IMR-90 (cell line): ENCODE results near the gene CA11. TPM values are rescaled to one million over a fixed set of nuclear protein-coding genes. Genes with fewer than 3 reads are reported as not detected.

ENCODE experiments used
- ATAC-seq: fragments of 200-7000 bp; cut with Tn5 transposase; 2 replicates; pipeline ENCODE4 v1.9.1; 2020; ENCODE audit warnings: low read depth, mild to moderate bottlenecking, moderate library complexity
- BruUV-seq: library from RNA; stranded (reverse); fragments of 400-500 nt; replicated peaks from 2 replicates; lab custom pipeline; 2021; lab: Mats Ljungman, UMichigan
- CTCF ChIA-PET: fragments of 300-600 bp; formaldehyde crosslinking; extraction: SDS; loops from one replicate; lab custom pipeline; 2021; ENCODE audit warnings: antibody characterized with exemption; lab: Yijun Ruan, JAX
- POLR2A ChIA-PET: fragments of 300-600 bp; sonication (Branson Sonifier 250); formaldehyde crosslinking; loops from one replicate; lab custom pipeline; 2022; ENCODE audit warnings: antibody characterized with exemption; ENCODE audit not compliant: unreplicated experiment; lab: Charles Lee
- DNase-seq: peaks from one replicate; pipeline ENCODE4 v3.0.0; 2013
- H2AFZ ChIP-seq: replicated peaks from 2 replicates; pipeline ENCODE3; 2013; ENCODE audit warnings: low read length, mild to moderate bottlenecking; ENCODE audit not compliant: poor library complexity
- H2AK5ac ChIP-seq: 2 replicates; pipeline ENCODE4 v1.6.1; 2013; ENCODE audit warnings: low read depth, low read length, inconsistent platforms
- H2AK9ac ChIP-seq: replicated peaks from 2 replicates; pipeline ENCODE3; 2013; ENCODE audit warnings: mild to moderate bottlenecking, low read depth, low read length, moderate library complexity; ENCODE audit not compliant: poor library complexity
- H2BK120ac ChIP-seq: 2 replicates; pipeline ENCODE4 v1.6.1; 2013; ENCODE audit warnings: low read depth, low read length, inconsistent platforms
- H2BK15ac ChIP-seq: 3 replicates; pipeline ENCODE4 v1.6.1; 2013; ENCODE audit warnings: low read depth, low read length, inconsistent platforms
- H2BK20ac ChIP-seq: 2 replicates; pipeline ENCODE4 v1.6.1; 2013; ENCODE audit warnings: low read depth, mild to moderate bottlenecking, inconsistent platforms, low read length, moderate library complexity
- H2BK5ac ChIP-seq: 2 replicates; pipeline ENCODE4 v1.6.1; 2013; ENCODE audit warnings: mild to moderate bottlenecking, low read depth, low read length, inconsistent platforms; ENCODE audit not compliant: poor library complexity, severe bottlenecking
- H3K14ac ChIP-seq: replicated peaks from 2 replicates; pipeline ENCODE4 v1.6.1; 2013; ENCODE audit warnings: low read depth, low read length, inconsistent platforms
- H3K18ac ChIP-seq: 2 replicates; pipeline ENCODE4 v1.6.1; 2013; ENCODE audit warnings: low read depth, low read length, control low read depth
- H3K23ac ChIP-seq: 2 replicates; pipeline ENCODE4 v1.6.1; 2013; ENCODE audit warnings: low read depth, low read length, inconsistent platforms
- H3K27ac ChIP-seq: 2 replicates; pipeline ENCODE4 v1.5.1; 2013; ENCODE audit warnings: mild to moderate bottlenecking, control low read depth, low read length; ENCODE audit not compliant: insufficient read depth
- H3K27me3 ChIP-seq: 2 replicates; pipeline ENCODE4 v1.6.1; 2013; ENCODE audit warnings: low read length; ENCODE audit not compliant: control insufficient read depth, insufficient read depth
- H3K36me3 ChIP-seq: 2 replicates; pipeline ENCODE4 v1.6.1; 2013; ENCODE audit warnings: low read length, mixed read lengths; ENCODE audit not compliant: control insufficient read depth, insufficient read depth
- H3K4ac ChIP-seq: 2 replicates; pipeline ENCODE4 v1.6.1; 2013; ENCODE audit warnings: low read depth, low read length, inconsistent platforms
- H3K4me1 ChIP-seq: 2 replicates; pipeline ENCODE4 v1.6.1; 2013; ENCODE audit warnings: low read length, mixed read lengths; ENCODE audit not compliant: control insufficient read depth, insufficient read depth
- H3K4me2 ChIP-seq: 2 replicates; pipeline ENCODE4 v1.6.1; 2013; ENCODE audit warnings: low read depth, mild to moderate bottlenecking, control low read depth, low read length, moderate library complexity
- H3K4me3 ChIP-seq: 2 replicates; pipeline ENCODE4 v1.5.1; 2013; ENCODE audit warnings: low read depth, mild to moderate bottlenecking, control low read depth, low read length, moderate library complexity; ENCODE audit not compliant: insufficient read depth
- H3K56ac ChIP-seq: 2 replicates; pipeline ENCODE4 v1.6.1; 2013; ENCODE audit warnings: low read length, inconsistent platforms; ENCODE audit not compliant: insufficient read depth; ENCODE audit errors: extremely low read depth
- H3K79me1 ChIP-seq, 2 experiments: 2 replicates each; pipeline ENCODE4 v1.6.1; 2013; ENCODE audit warnings: low read length in 2 of 2, inconsistent platforms in 1 of 2, low read depth in 1 of 2
- H3K9ac ChIP-seq: 2 replicates; pipeline ENCODE4 v1.6.1; 2013; ENCODE audit warnings: low read depth, low read length, control low read depth
- H3K9me1 ChIP-seq: 2 replicates; pipeline ENCODE4 v1.6.1; 2013; ENCODE audit warnings: low read length, inconsistent platforms; ENCODE audit not compliant: insufficient read depth
- H3K9me3 ChIP-seq: 2 replicates; pipeline ENCODE4 v1.6.1; 2013; ENCODE audit warnings: low read length; ENCODE audit not compliant: control insufficient read depth, insufficient read depth
- H4K20me1 ChIP-seq: 2 replicates; pipeline ENCODE4 v1.6.1; 2013; ENCODE audit warnings: low read length, inconsistent platforms; ENCODE audit not compliant: insufficient read depth
- H4K5ac ChIP-seq: 2 replicates; pipeline ENCODE4 v1.6.1; 2013; ENCODE audit warnings: mild to moderate bottlenecking, low read depth, low read length, control low read depth
- H4K8ac ChIP-seq, 2 experiments: 2 replicates each; pipeline ENCODE4 v1.6.1; 2013; ENCODE audit warnings: low read depth in 2 of 2, low read length in 2 of 2, control low read depth in 1 of 2, inconsistent platforms in 1 of 2
- H4K91ac ChIP-seq: 2 replicates; pipeline ENCODE4 v1.6.1; 2013; ENCODE audit warnings: low read depth, low read length, inconsistent platforms; ENCODE audit not compliant: insufficient read depth
- BHLHE40 ChIP-seq: fragments of 150-350 bp; IDR thresholded peaks from 2 replicates; pipeline ENCODE4 v1.6.1; 2016; ENCODE audit warnings: mild to moderate bottlenecking, low read depth, low read length
- CEBPB ChIP-seq: IDR thresholded peaks from 2 replicates; pipeline ENCODE4 v1.6.1; 2012; ENCODE audit warnings: low read depth, low read length, improper control_type of control experiment
- CHD1 ChIP-seq: IDR thresholded peaks from 2 replicates; pipeline ENCODE4 v1.6.1; 2012; ENCODE audit warnings: low read depth, low read length, improper control_type of control experiment
- FOS ChIP-seq: fragments of 150-350 bp; IDR thresholded peaks from 2 replicates; pipeline ENCODE4 v1.6.1; 2016; ENCODE audit warnings: low read depth, low read length
- MAFK ChIP-seq: IDR thresholded peaks from 2 replicates; pipeline ENCODE4 v1.6.1; 2012; ENCODE audit warnings: low read depth, low read length, improper control_type of control experiment
- MAZ ChIP-seq: IDR thresholded peaks from 2 replicates; pipeline ENCODE4 v1.6.1; 2012; ENCODE audit warnings: low read depth, mild to moderate bottlenecking, low read length, improper control_type of control experiment, moderate library complexity, borderline replicate concordance
- MXI1 ChIP-seq: IDR thresholded peaks from 2 replicates; pipeline ENCODE4 v1.6.1; 2012; ENCODE audit warnings: low read depth, mild to moderate bottlenecking, low read length, moderate library complexity, borderline replicate concordance
- NFE2L2 ChIP-seq: fragments of 150-350 bp; IDR thresholded peaks from 2 replicates; pipeline ENCODE4 v1.6.1; 2016; ENCODE audit warnings: low read depth, mild to moderate bottlenecking, low read length
- POLR2A ChIP-seq: IDR thresholded peaks from 2 replicates; pipeline ENCODE4 v1.6.1; 2012; ENCODE audit warnings: mild to moderate bottlenecking, low read depth, low read length
- RAD21 ChIP-seq: IDR thresholded peaks from 2 replicates; pipeline ENCODE4 v1.6.1; 2012; ENCODE audit warnings: low read length, improper control_type of control experiment
- RCOR1 ChIP-seq: IDR thresholded peaks from 2 replicates; pipeline ENCODE4 v1.6.1; 2012; ENCODE audit warnings: mild to moderate bottlenecking, low read length, improper control_type of control experiment; ENCODE audit not compliant: insufficient replicate concordance
- RFX5 ChIP-seq: IDR thresholded peaks from 2 replicates; pipeline ENCODE4 v1.8.0; 2012; ENCODE audit warnings: low read depth, mild to moderate bottlenecking, low read length, moderate library complexity
- SMC3 ChIP-seq: fragments of 150-350 bp; IDR thresholded peaks from 2 replicates; pipeline ENCODE4 v1.6.1; 2016; ENCODE audit warnings: low read depth, mild to moderate bottlenecking, antibody characterized with exemption, low read length, moderate library complexity
- WGBS, 2 experiments: methylation state at CpG; one replicate each; pipeline versions ENCODE4 v1.1.5 to v1.1.7; 2013; ENCODE audit warnings: missing lambda C conversion rate in 2 of 2; ENCODE audit not compliant: insufficient read length in 1 of 2; ENCODE audit errors: extremely low coverage in 2 of 2; 5-methylcytosine and 5-hydroxymethylcytosine counted together
- dilution Hi-C: fragments of 300-500 bp; cut with HindIII; formaldehyde crosslinking; loops from one replicate; pipeline ENCODE4 v1.14.3; 2018; ENCODE audit warnings: low sequenced_read_pairs; ENCODE audit not compliant: unreplicated experiment
- in situ Hi-C: fragments of 300-500 bp; cut with MboI; formaldehyde crosslinking; loops from 3 replicates; pipeline ENCODE4 v1.14.3; 2019; ENCODE audit warnings: low sequenced_read_pairs, inconsistent platforms, mixed read lengths
- intact Hi-C: fragments of 100-400 bp; cut with micrococcal nuclease; formaldehyde crosslinking; loops from 2 replicates; pipeline ENCODE4 v1.10.0; 2022
- polyA plus RNA-seq, 3 experiments: library from polyadenylated mRNA; depleted of rRNA; stranded (reverse); fragments of >200 nt; gene quantifications; 2 replicates each; pipeline ENCODE4 v1.2.3, GENCODE V29; 2012; ENCODE audit warnings: low replicate concordance in 1 of 3
- total RNA-seq: library from RNA; depleted of rRNA; stranded (reverse); fragments of >200 nt; gene quantifications from 2 replicates; pipeline ENCODE4 v1.2.3, GENCODE V29; 2012
- TF ChIP-seq, protein P1 (sequence below): conservative IDR thresholded peaks from 2 replicates; pipeline ENCODE4 v1.5.1; 2012; ENCODE audit warnings: mild to moderate bottlenecking, low read depth, low read length, improper control_type of control experiment
- TF ChIP-seq, protein P2 (sequence below): fragments of 150-350 bp; IDR thresholded peaks from 2 replicates; pipeline ENCODE4 v1.6.1; 2016; ENCODE audit warnings: low read depth, mild to moderate bottlenecking, low read length, moderate library complexity, borderline replicate concordance
- TF ChIP-seq, protein P3 (sequence below): fragments of 150-350 bp; IDR thresholded peaks from 2 replicates; pipeline ENCODE4 v1.6.1; 2017; ENCODE audit warnings: mild to moderate bottlenecking, antibody characterized with exemption, low read length, low read depth

The CA11 gene
- total and polyA plus RNA-seq, 2 of the 4 experiments (the other 2 are of a cell fraction): 1.3 to 2.9 TPM

DNA sequence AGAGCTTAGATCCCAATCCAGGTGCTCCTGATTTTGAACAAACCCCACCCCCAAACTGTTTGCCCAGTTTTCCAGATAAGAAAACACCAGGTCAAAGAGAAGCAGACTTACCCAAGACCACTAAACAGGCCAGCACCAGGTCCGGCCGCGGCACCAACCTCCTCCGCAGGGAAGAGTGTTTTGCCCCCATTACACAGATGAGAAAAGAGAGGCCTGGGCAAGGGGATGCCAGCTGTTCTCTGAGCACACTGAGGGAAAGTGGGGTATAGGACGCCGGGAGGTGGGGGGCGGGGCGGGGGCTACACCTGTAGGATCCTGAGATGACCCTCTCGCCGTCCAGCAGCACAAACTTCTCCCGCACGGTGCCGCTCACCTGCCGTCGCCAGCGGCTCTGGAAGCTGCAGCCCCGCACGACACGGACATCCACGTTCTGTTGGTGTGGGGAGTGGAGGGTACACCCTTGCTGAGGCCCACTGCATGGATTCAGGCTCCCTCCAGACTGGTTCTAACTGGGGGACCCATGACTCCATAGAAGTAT lies 36.3 kb downstream of the CA11 start:
- no peak for ATAC-seq
- no peak overlapping the region for H3K18ac ChIP-seq
- no TSS peak for BruUV-seq

More for the DNA sequence above, 36.3 kb downstream of the CA11 start:
- CTCF ChIA-PET: interaction anchor here (0.5 to 0.9 kb wide), 2 partner anchors 28 to 120 kb away, joined by 3 to 4 read pairs; no protein-coding TSS in a partner anchor
- no peaks in the 10 kb centered on the region for H3K4me1 ChIP-seq
- peaks cover 13% of the 10 kb centered on the region; the same call in 1 of the 2 replicates for H4K20me1 ChIP-seq
- DNase-seq: no peak
- no peak overlapping the region for H2AFZ ChIP-seq
- H2BK20ac ChIP-seq: no peak overlapping the region
- H3K9me3 ChIP-seq: no peaks in the 10 kb centered on the region
- no peak overlapping the region for H2AK5ac ChIP-seq
- no peak overlapping the region for H3K23ac ChIP-seq
- no peak overlapping the region for H3K27ac ChIP-seq
- no peak overlapping the region for H4K8ac ChIP-seq
- WGBS, 2 experiments: no CpG with 5 or more reads among the region's 20 CpGs
- H3K4me3 ChIP-seq: no peak overlapping the region
- no peak overlapping the region for H3K4ac ChIP-seq
- H2BK120ac ChIP-seq: no peak overlapping the region
- in situ Hi-C loops (no loop called here), intact Hi-C loops (loop anchor here (2.0 kb wide), 1 partner anchor 21 kb away; no protein-coding TSS in a partner anchor), dilution Hi-C loops (no loop called here)
- no peak overlapping the region for H2AK9ac ChIP-seq
- H4K91ac ChIP-seq: no peak overlapping the region
- H3K27me3 ChIP-seq: no peaks in the 10 kb centered on the region
- no peak overlapping the region for H2BK15ac ChIP-seq
- H2BK5ac ChIP-seq: no peak overlapping the region
- H3K9me1 ChIP-seq: no peaks in the 10 kb centered on the region
- H3K4me2 ChIP-seq: no peak overlapping the region
- H3K36me3 ChIP-seq: no peaks in the 10 kb centered on the region; the same call in 1 of the 2 replicates
- no peak overlapping the region for H3K14ac ChIP-seq
- no peaks in the 10 kb centered on the region for H3K79me1 ChIP-seq
- no peak overlapping the region for H3K56ac ChIP-seq
- no peak for TF ChIP-seq CHD1
- no peak for TF ChIP-seq POLR2A
- TF ChIP-seq MAZ: no peak
- no peak for TF ChIP-seq BHLHE40
- TF ChIP-seq, protein P1, sequence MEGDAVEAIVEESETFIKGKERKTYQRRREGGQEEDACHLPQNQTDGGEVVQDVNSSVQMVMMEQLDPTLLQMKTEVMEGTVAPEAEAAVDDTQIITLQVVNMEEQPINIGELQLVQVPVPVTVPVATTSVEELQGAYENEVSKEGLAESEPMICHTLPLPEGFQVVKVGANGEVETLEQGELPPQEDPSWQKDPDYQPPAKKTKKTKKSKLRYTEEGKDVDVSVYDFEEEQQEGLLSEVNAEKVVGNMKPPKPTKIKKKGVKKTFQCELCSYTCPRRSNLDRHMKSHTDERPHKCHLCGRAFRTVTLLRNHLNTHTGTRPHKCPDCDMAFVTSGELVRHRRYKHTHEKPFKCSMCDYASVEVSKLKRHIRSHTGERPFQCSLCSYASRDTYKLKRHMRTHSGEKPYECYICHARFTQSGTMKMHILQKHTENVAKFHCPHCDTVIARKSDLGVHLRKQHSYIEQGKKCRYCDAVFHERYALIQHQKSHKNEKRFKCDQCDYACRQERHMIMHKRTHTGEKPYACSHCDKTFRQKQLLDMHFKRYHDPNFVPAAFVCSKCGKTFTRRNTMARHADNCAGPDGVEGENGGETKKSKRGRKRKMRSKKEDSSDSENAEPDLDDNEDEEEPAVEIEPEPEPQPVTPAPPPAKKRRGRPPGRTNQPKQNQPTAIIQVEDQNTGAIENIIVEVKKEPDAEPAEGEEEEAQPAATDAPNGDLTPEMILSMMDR: no peak
- no peak for TF ChIP-seq RCOR1
- TF ChIP-seq NFE2L2: no peak
- TF ChIP-seq RAD21: no peak
- no peak for TF ChIP-seq CEBPB
- TF ChIP-seq, protein P2, sequence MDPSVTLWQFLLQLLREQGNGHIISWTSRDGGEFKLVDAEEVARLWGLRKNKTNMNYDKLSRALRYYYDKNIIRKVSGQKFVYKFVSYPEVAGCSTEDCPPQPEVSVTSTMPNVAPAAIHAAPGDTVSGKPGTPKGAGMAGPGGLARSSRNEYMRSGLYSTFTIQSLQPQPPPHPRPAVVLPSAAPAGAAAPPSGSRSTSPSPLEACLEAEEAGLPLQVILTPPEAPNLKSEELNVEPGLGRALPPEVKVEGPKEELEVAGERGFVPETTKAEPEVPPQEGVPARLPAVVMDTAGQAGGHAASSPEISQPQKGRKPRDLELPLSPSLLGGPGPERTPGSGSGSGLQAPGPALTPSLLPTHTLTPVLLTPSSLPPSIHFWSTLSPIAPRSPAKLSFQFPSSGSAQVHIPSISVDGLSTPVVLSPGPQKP: no peak
- no peak for TF ChIP-seq MXI1
- TF ChIP-seq SMC3: no peak
- no peak for TF ChIP-seq FOS
- TF ChIP-seq, protein P3, sequence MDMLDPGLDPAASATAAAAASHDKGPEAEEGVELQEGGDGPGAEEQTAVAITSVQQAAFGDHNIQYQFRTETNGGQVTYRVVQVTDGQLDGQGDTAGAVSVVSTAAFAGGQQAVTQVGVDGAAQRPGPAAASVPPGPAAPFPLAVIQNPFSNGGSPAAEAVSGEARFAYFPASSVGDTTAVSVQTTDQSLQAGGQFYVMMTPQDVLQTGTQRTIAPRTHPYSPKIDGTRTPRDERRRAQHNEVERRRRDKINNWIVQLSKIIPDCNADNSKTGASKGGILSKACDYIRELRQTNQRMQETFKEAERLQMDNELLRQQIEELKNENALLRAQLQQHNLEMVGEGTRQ: no peak
- TF ChIP-seq RFX5: no peak
- no peak for TF ChIP-seq MAFK
- POLR2A ChIA-PET: no interaction called here
- no peak overlapping the region for H3K9ac ChIP-seq
- no peak overlapping the region for H4K5ac ChIP-seq
